SK-N-MC (cell line): ENCODE data around the gene ICAM2.

Experiments used
- EZH2 ChIP-seq: fragments of 200-600 bp; sonication (generic); IDR thresholded peaks from one replicate; pipeline ENCODE4 v1.6.1; 2017; ENCODE audit warnings: antibody characterized with exemption
- POLR2AphosphoS5 ChIP-seq: IDR thresholded peaks from 2 replicates; pipeline ENCODE4 v1.6.1; 2012; ENCODE audit warnings: mild to moderate bottlenecking, low read depth, low read length, borderline replicate concordance

- TF ChIP-seq POLR2AphosphoS5 (no peak), EZH2 (no peak)
Observed at GRCh38 chr17:64005734-64006167, 14.7 kb downstream of the ICAM2 start.
